ENCODE measurements around the gene MATCAP1. TPM values are rescaled to one million over a fixed set of nuclear protein-coding genes. Genes with fewer than 3 reads are reported as not detected.

MATCAP1 gene
- total and polyA plus RNA-seq, 10 of the 15 experiments (the other 5 are each of a cell fraction or from before 2014, with no cell fraction given): 2.8 to 25.8 (median 8.6) TPM

DNA sequence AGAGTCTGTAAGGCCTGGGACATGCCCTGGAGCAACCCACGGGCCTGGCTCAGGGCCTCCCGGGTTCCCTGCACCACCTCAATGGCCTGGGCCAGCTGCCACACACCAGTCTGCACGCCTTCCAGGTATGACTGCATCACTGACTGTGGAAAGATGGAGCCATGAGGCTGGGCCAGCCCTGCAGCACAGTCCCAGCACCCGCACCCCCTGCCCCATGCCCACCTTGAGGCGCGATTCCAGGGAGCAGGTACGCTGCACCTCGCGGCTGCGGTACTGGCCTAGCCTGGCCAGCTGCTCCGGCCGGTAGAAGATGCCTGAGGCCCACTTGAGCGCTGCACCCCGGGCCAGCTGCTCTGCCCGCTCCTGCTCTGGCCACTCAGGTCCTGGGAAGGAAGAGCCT, 5.0 kb upstream of the MATCAP1 start:
- WGBS (ENCODE audit: insufficient coverage, insufficient replicate concordance, low lambda C conversion rate, missing lambda C conversion rate): 76% methylated on average over 14 of the region's 15 CpGs
- Histone ChIP-seq H4K20me1 (ENCODE audit: control insufficient read depth, insufficient read depth) (no peaks in the 10 kb centered on the region; the same call in 1 of the 2 replicates), H3K27me3 (replicated peaks in 1 of 2; ENCODE audit: control insufficient read depth in 2 of 2, insufficient read depth in 2 of 2, low read length in 1 of 2) (peaks cover 0 to 3% of the 10 kb centered on the region in 2 experiments; a peak in 2 of 4 replicates), H3K4me1 (ENCODE audit: control insufficient read depth, insufficient read depth, low read length) (peaks cover 12% of the 10 kb centered on the region), H3K9me3 (replicated peaks; ENCODE audit: control insufficient read depth, insufficient read depth, low read length) (no peaks in the 10 kb centered on the region), H3K4me2 (ENCODE audit: control insufficient read depth, insufficient read depth) (no peak overlapping the region), H3K4me3 (no peak overlapping the region), H3K9ac (ENCODE audit: control insufficient read depth, insufficient read depth, low read length) (no peak overlapping the region), H3K36me3 (ENCODE audit: control insufficient read depth in 2 of 2, insufficient read depth in 2 of 2, low read length in 1 of 2) (no peaks in the 10 kb centered on the region), H3K79me2 (ENCODE audit: control insufficient read depth, insufficient read depth, low read length) (peaks cover 18% of the 10 kb centered on the region), H2AFZ (ENCODE audit: control insufficient read depth, low read depth, low read length) (no peak overlapping the region), H3K27ac (ENCODE audit: control insufficient read depth, insufficient read depth) (no peak overlapping the region)
- DNase-seq (ENCODE audit: low read depth, low spot score): no peak
- in situ Hi-C loops (cut with MboI): no loop called here
- FAIRE-seq: no peak
- CTCF ChIA-PET: interaction anchor here (1.0 to 1.7 kb wide), 2 partner anchors 9 to 235 kb away, joined by 4 read pairs; no protein-coding TSS in a partner anchor
- RAD21 ChIA-PET (ENCODE audit: unreplicated experiment): no interaction called here
- ATAC-seq: no peak
- intact Hi-C loops (cut with micrococcal nuclease; ENCODE audit: unreplicated experiment): no loop called here
- SMC1A ChIA-PET (ENCODE audit: uncharacterized antibody, unreplicated experiment): interaction anchor here (0.5 kb wide), 1 partner anchor 234 kb away, joined by 3 read pairs; no protein-coding TSS in a partner anchor
- no TSS peak for BruUV-seq (replicated peaks)
- POLR2A ChIA-PET: interaction anchor here (0.9 kb wide), 1 partner anchor 58 kb away, joined by 3 read pairs; the partner anchor contains the start of gene FHOD1
- TF ChIP-seq, protein P1, sequence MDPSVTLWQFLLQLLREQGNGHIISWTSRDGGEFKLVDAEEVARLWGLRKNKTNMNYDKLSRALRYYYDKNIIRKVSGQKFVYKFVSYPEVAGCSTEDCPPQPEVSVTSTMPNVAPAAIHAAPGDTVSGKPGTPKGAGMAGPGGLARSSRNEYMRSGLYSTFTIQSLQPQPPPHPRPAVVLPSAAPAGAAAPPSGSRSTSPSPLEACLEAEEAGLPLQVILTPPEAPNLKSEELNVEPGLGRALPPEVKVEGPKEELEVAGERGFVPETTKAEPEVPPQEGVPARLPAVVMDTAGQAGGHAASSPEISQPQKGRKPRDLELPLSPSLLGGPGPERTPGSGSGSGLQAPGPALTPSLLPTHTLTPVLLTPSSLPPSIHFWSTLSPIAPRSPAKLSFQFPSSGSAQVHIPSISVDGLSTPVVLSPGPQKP (IDR thresholded peaks at IDR 0.05; ENCODE audit: low read depth, low read length): no peak
- TF ChIP-seq NR2C1 (IDR thresholded peaks at IDR 0.05): no peak
- TF ChIP-seq IKZF1 (conservative IDR thresholded peaks at IDR 0.05): no peak
- TF ChIP-seq E2F8 (IDR thresholded peaks at IDR 0.05; ENCODE audit: low read depth, partially characterized antibody): no peak
- TF ChIP-seq, protein P2, sequence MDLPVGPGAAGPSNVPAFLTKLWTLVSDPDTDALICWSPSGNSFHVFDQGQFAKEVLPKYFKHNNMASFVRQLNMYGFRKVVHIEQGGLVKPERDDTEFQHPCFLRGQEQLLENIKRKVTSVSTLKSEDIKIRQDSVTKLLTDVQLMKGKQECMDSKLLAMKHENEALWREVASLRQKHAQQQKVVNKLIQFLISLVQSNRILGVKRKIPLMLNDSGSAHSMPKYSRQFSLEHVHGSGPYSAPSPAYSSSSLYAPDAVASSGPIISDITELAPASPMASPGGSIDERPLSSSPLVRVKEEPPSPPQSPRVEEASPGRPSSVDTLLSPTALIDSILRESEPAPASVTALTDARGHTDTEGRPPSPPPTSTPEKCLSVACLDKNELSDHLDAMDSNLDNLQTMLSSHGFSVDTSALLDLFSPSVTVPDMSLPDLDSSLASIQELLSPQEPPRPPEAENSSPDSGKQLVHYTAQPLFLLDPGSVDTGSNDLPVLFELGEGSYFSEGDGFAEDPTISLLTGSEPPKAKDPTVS (IDR thresholded peaks at IDR 0.05; ENCODE audit: low read depth, low read length): no peak
- no peak for TF ChIP-seq CUX1 (IDR thresholded peaks at IDR 0.05; ENCODE audit: insufficient replicate concordance, low read depth, low read length)
- TF ChIP-seq ZNF592 (IDR thresholded peaks at IDR 0.05): no peak
- TF ChIP-seq TBL1XR1 (IDR thresholded peaks at IDR 0.05; ENCODE audit: low read depth, low read length): no peak
